ENCODE data around the gene ACOT7.

GRCh38 chr1:6244401-6245049 lies 149.0 kb downstream of the ACOT7 start:
- TF ChIP-seq CTCF (IDR thresholded peaks at IDR 0.05 in 8 of 11, conservative IDR thresholded peaks at IDR 0.05 in 3 of 11): no peak
- no peak for TF ChIP-seq POLR2AphosphoS5 (IDR thresholded peaks at IDR 0.05)
- no peak for TF ChIP-seq POLR2A (IDR thresholded peaks at IDR 0.05)
